HepG2 (cell line): ENCODE data around the gene SLC12A9. TPM values are rescaled to one million over a fixed set of nuclear protein-coding genes. Genes with fewer than 3 reads are reported as not detected.

ENCODE experiments used
- HNRNPLL ChIP-seq: fragments of 200-400 bp; formaldehyde crosslinking; IDR thresholded peaks from 2 replicates; pipeline ENCODE4 v1.6.1; 2017; ENCODE audit warnings: mild to moderate bottlenecking, low read depth, low read length; ENCODE audit not compliant: poor library complexity, severe bottlenecking
- ISL2 ChIP-seq: sonication (generic); formaldehyde crosslinking; IDR thresholded peaks from 2 replicates; pipeline ENCODE4 v1.5.0; 2020; ENCODE audit warnings: missing genetic modification reagents
- MBNL3 ChIP-seq: fragments of 250-450 bp; sonication (Bioruptor Pico); conservative IDR thresholded peaks from 2 replicates; pipeline ENCODE4 v1.8.0; 2022; ENCODE audit warnings: mild to moderate bottlenecking, inconsistent platforms
- MEIS2 ChIP-seq: sonication (generic); formaldehyde crosslinking; IDR thresholded peaks from 2 replicates; pipeline ENCODE4 v1.9.0; 2021; ENCODE audit warnings: mild to moderate bottlenecking, missing genetic modification reagents
- PAXIP1 ChIP-seq: sonication (generic); formaldehyde crosslinking; conservative IDR thresholded peaks from 2 replicates; pipeline ENCODE4 v1.4.0; 2020; ENCODE audit warnings: mild to moderate bottlenecking, missing genetic modification reagents, moderate library complexity
- SYNCRIP ChIP-seq: fragments of 200-400 bp; formaldehyde crosslinking; IDR thresholded peaks from 2 replicates; pipeline ENCODE4 v1.6.1; 2018; ENCODE audit warnings: mild to moderate bottlenecking, low read depth, low read length; ENCODE audit not compliant: insufficient read depth
- TFDP1 ChIP-seq: IDR thresholded peaks from 2 replicates; pipeline ENCODE4 v1.6.1; 2016; ENCODE audit warnings: missing compliant biosample characterization, missing genetic modification reagents, borderline replicate concordance
- ZBTB26 ChIP-seq: IDR thresholded peaks from 2 replicates; pipeline ENCODE4 v1.6.1; 2016; ENCODE audit warnings: missing compliant biosample characterization, missing genetic modification reagents, borderline replicate concordance
- ZEB1 ChIP-seq: IDR thresholded peaks from 2 replicates; pipeline ENCODE4 v1.6.1; 2012; ENCODE audit warnings: mild to moderate bottlenecking, low read depth, inconsistent platforms; ENCODE audit not compliant: insufficient replicate concordance
- ZFP41 ChIP-seq: sonication (generic); formaldehyde crosslinking; IDR thresholded peaks from 2 replicates; pipeline ENCODE4 v1.4.0; 2020; ENCODE audit warnings: mild to moderate bottlenecking, missing genetic modification reagents, borderline replicate concordance
- ZKSCAN5 ChIP-seq: sonication (generic); formaldehyde crosslinking; IDR thresholded peaks from 2 replicates; pipeline ENCODE4 v1.5.1; 2020; ENCODE audit warnings: mild to moderate bottlenecking, missing genetic modification reagents
- ZNF20 ChIP-seq: sonication (generic); formaldehyde crosslinking; IDR thresholded peaks from 2 replicates; pipeline ENCODE4 v1.4.0; 2020; ENCODE audit warnings: mild to moderate bottlenecking, moderate library complexity, missing genetic modification reagents
- ZNF251 ChIP-seq: sonication (generic); formaldehyde crosslinking; IDR thresholded peaks from 2 replicates; pipeline ENCODE4 v1.9.0; 2021; ENCODE audit warnings: mild to moderate bottlenecking, missing genetic modification reagents
- ZNF260 ChIP-seq: sonication (generic); formaldehyde crosslinking; IDR thresholded peaks from 2 replicates; pipeline ENCODE4 v1.4.0; 2020; ENCODE audit warnings: missing genetic modification reagents, low read depth, mild to moderate bottlenecking, borderline replicate concordance
- ZNF331 ChIP-seq: sonication (generic); formaldehyde crosslinking; IDR thresholded peaks from 2 replicates; pipeline ENCODE4 v1.4.0; 2020; ENCODE audit warnings: missing genetic modification reagents
- ZNF530 ChIP-seq: sonication (generic); formaldehyde crosslinking; IDR thresholded peaks from 2 replicates; pipeline ENCODE4 v1.5.0; 2020; ENCODE audit warnings: low read depth, mild to moderate bottlenecking, missing genetic modification reagents
- ZNF562 ChIP-seq: sonication (generic); formaldehyde crosslinking; IDR thresholded peaks from 2 replicates; pipeline ENCODE4 v1.8.0; 2022; ENCODE audit warnings: missing genetic modification reagents, borderline replicate concordance
- ZNF572 ChIP-seq: sonication (generic); formaldehyde crosslinking; IDR thresholded peaks from 2 replicates; pipeline ENCODE4 v1.5.1; 2020; ENCODE audit warnings: mild to moderate bottlenecking, missing genetic modification reagents
- ZSCAN20 ChIP-seq: sonication (generic); formaldehyde crosslinking; IDR thresholded peaks from 2 replicates; pipeline ENCODE4 v1.4.0; 2020; ENCODE audit warnings: missing genetic modification reagents, mild to moderate bottlenecking, borderline replicate concordance
- polyA plus RNA-seq, 8 experiments: library from polyadenylated mRNA; depleted of rRNA in 3 of 8; stranded (reverse) in 7 of 8; unstranded in 1 of 8; fragments of >200 nt; fragmentation: Illumina TruSeq in 4 of 8; extraction: Trizol in 4 of 8; gene quantifications; 2 replicates each; pipeline versions ENCODE4 v1.2.1 to v1.2.3, GENCODE V29; 2011 to 2016; ENCODE audit warnings: low read depth in 4 of 8, missing spikeins in 1 of 8, mixed read lengths in 1 of 8; ENCODE audit not compliant: insufficient read depth in 1 of 8
- total RNA-seq, 5 experiments: library from RNA; depleted of rRNA; stranded (reverse); fragments of >200 nt; fragmentation: Illumina TruSeq; extraction: Trizol; gene quantifications; 2 replicates each; pipeline ENCODE4 v1.2.3, GENCODE V29; 2016; ENCODE audit warnings: low read depth in 1 of 5
- TF ChIP-seq, protein P1 (sequence below): sonication (generic); formaldehyde crosslinking; IDR thresholded peaks from 2 replicates; pipeline ENCODE4 v1.4.0; 2020; ENCODE audit warnings: mild to moderate bottlenecking, missing genetic modification reagents
- TF ChIP-seq, protein P2 (sequence below): sonication (generic); formaldehyde crosslinking; IDR thresholded peaks from 2 replicates; pipeline ENCODE4 v1.5.1; 2020; ENCODE audit warnings: missing genetic modification reagents, mild to moderate bottlenecking, borderline replicate concordance

Gene SLC12A9
- total and polyA plus RNA-seq, 2 of the 13 experiments (the other 11 are each of a cell fraction or from before 2014, with no cell fraction given), result 8.7 to 16.6 TPM

DNA sequence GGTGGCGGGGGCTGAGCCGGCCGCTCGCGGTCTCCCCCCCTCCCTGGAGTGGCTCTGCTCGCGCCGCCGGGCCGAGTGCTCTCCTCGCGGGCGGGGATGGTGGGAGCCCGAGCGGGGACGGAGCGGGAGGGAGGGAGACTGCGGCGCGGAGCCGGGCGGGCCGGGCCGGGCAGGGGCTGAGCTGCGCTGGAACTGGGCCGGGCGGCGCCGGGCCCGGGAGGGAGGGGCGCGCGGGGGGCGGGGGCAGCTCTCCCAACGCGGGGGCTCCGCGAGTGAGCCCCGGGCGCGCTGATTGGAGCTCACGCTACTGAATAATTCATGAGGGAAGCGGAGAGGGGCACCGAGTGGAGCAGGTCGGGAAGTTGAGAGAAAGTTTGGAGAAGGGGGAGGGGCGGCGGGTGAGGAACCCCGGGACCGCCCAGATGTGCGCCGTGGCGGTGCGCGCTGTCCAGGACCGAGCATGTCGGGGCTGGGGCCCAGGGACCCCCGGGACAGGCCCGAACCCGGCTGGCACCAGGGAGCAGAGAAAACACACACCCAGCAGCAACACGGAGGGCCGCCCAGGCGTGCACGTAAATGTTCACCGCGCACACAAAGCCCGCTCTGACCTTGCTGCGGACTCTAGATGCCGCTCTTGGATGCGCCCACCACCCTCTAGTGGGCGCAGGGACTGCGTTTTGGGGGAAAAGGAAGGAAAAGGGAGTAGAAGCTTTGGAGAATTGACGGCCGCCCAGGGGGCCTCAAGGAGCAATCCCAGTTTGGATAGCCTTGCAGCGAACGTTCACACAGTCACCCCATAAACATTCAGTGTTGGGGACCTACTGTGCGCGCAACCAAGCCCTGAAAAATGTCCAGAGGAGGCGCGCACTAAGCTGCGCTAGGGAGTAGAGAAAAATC lies 24.9 kb upstream of the SLC12A9 start, which contains the start of gene EPHB4 (continued):
- TF ChIP-seq PAXIP1 (CRISPR knock-in tag) (peak; percentile 63), ZFP41 (CRISPR knock-in tag) (no peak; the same call in 1 of the 2 replicates), SYNCRIP (no peak), TFDP1 (CRISPR knock-in tag) (peak; percentile 64; the same call in 1 of the 2 replicates), ZNF20 (0 out of 2 replicates have a peak, but pooled peaks have one; percentile 35), ZNF331 (CRISPR knock-in tag) (peak; percentile 54; the same call in 1 of the 2 replicates), ZSCAN20 (CRISPR knock-in tag) (0 out of 2 replicates have a peak, but pooled peaks have one; percentile 31), ZEB1 (peak; percentile 56), ZNF251 (CRISPR knock-in tag) (no peak), ZBTB26 (CRISPR knock-in tag) (no peak), ZKSCAN5 (CRISPR knock-in tag) (peak; percentile 88), MBNL3 (CRISPR knock-in tag) (no peak), ZNF572 (CRISPR knock-in tag) (no peak), MEIS2 (CRISPR knock-in tag) (no peak), ZNF260 (no peak), ISL2 (CRISPR knock-in tag) (peak; percentile 57; the same call in 1 of the 2 replicates), ZNF530 (CRISPR knock-in tag) (no peak), ZNF562 (CRISPR knock-in tag) (no peak), HNRNPLL (peak; percentile 91)
- TF ChIP-seq, protein P1, sequence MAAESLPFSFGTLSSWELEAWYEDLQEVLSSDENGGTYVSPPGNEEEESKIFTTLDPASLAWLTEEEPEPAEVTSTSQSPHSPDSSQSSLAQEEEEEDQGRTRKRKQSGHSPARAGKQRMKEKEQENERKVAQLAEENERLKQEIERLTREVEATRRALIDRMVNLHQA (CRISPR knock-in tag), result no peak
- TF ChIP-seq, protein P2, sequence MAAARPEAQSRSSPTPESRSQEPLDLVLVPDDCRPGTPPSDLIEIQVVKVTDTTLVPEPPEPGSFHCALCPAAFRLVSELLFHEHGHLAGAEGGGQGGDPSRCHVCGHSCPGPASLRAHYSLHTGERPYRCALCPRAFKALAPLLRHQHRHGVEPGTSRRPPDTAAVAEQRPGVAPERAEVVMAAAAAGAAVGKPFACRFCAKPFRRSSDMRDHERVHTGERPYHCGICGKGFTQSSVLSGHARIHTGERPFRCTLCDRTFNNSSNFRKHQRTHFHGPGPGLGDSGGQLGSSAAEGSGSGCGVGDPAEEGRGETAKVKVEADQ (CRISPR knock-in tag), result peak; percentile 73; the same call in 1 of the 2 replicates
